Transverse colon (tissue), 4 donors: Measurements from ENCODE around the gene CDK5. TPM values are rescaled to one million over a fixed set of nuclear protein-coding genes. Genes with fewer than 3 reads are reported as not detected.

Source experiments
- DNase-seq: peaks from one replicate; pipeline ENCODE4 v3.0.0-alpha.2; 2019
- H3K27ac ChIP-seq, 4 donors: fragments of 200-600 bp; sonication (generic); 2 replicates each; pipeline ENCODE4 v1.5.1; 2016 to 2018; ENCODE audit warnings: inconsistent platforms in 4 of 4
- H3K27me3 ChIP-seq: fragments of 200-600 bp; sonication (generic); 2 replicates; pipeline ENCODE4 v1.5.1; 2017; ENCODE audit warnings: inconsistent platforms
- H3K36me3 ChIP-seq, 4 donors: fragments of 200-600 bp; sonication (generic); 2 replicates each; pipeline ENCODE4 v1.5.1; 2017 to 2019; ENCODE audit warnings: inconsistent platforms in 4 of 4
- H3K4me1 ChIP-seq, 4 donors: fragments of 200-600 bp; sonication (generic); 2 replicates each; pipeline ENCODE4 v1.5.1; 2017 to 2020; ENCODE audit warnings: inconsistent platforms in 4 of 4
- H3K4me3 ChIP-seq, 4 donors: fragments of 200-600 bp; sonication (generic); 1 replicate in 1 of 4; 2 replicates in 3 of 4; pipeline versions ENCODE4 v1.5.1 to v1.6.1; 2017 to 2019; ENCODE audit warnings: inconsistent platforms in 4 of 4
- H3K9me3 ChIP-seq, 2 donors: fragments of 200-600 bp; sonication (generic); 2 replicates each; pipeline ENCODE4 v1.5.1; 2017 to 2019; ENCODE audit warnings: inconsistent platforms in 2 of 2
- CTCF ChIP-seq, 5 experiments: fragments of 200-600 bp in 3 of 5; fragments of 450-650 bp in 2 of 5; sonication (generic) in 3 of 5; IDR thresholded peaks; 1 replicate in 2 of 5; 2 replicates in 3 of 5; pipeline ENCODE4 v1.5.1; 2016 to 2017; ENCODE audit warnings: antibody characterized with exemption in 5 of 5, inconsistent platforms in 3 of 5, mild to moderate bottlenecking in 2 of 5, moderate library complexity in 1 of 5
- EP300 ChIP-seq: sonication (generic); formaldehyde crosslinking; IDR thresholded peaks from one replicate; pipeline ENCODE4 v1.6.1; 2017; ENCODE audit warnings: antibody characterized with exemption, low read depth
- POLR2A ChIP-seq: fragments of 450-650 bp; IDR thresholded peaks from one replicate; pipeline ENCODE4 v1.6.1; 2016; ENCODE audit warnings: antibody characterized with exemption, mild to moderate bottlenecking, moderate library complexity
- POLR2AphosphoS5 ChIP-seq, 3 donors: sonication (generic); formaldehyde crosslinking; IDR thresholded peaks; one replicate each; pipeline ENCODE4 v1.6.1; 2016; ENCODE audit warnings: antibody characterized with exemption in 3 of 3
- WGBS, 2 donors: methylation state at CpG; one replicate each; pipeline ENCODE4 v1.1.5; 2018; ENCODE audit warnings: low coverage in 1 of 2; 5-methylcytosine and 5-hydroxymethylcytosine counted together
- in situ Hi-C, 4 donors: fragments of 200-750 bp; cut with MboI; loops; one replicate each; pipeline versions ENCODE4 v1.15.0 to v1.15.1; 2017; ENCODE audit warnings: low sequenced_read_pairs in 3 of 4, low pct_ligation_motif_present in 1 of 4, low pct_unique_long_range_greater_than_20kb in 1 of 4
- intact Hi-C: fragments of 100-400 bp; cut with DNase I; formaldehyde crosslinking; loops from one replicate; pipeline ENCODE4 v1.15.1; 2023; ENCODE audit warnings: low total_unique reads
- total RNA-seq, 4 donors: library from RNA; depleted of rRNA; stranded (reverse); fragments of >200 nt; gene quantifications; one replicate each; pipeline ENCODE4 v1.1.0, GENCODE V29; 2016

The CDK5 gene
- total RNA-seq, 4 donors from 2014 or later = 1.1 to 33.8 (median 10.7) TPM

GRCh38 chr7:151085691-151086620 lies 28.3 kb upstream of the CDK5 start, which contains the start of gene AGAP3:
Gene AGAP3 (plus strand): TSS chr7:151086475. CDS start chr7:151086742, 267 bp downstream.
- Histone ChIP-seq H3K4me1 (peaks cover 44 to 65% (median 60%) of the 10 kb centered on the region in 4 donors), H3K36me3 (no peaks in the 10 kb centered on the region), H3K9me3 (no peaks in the 10 kb centered on the region), H3K27me3 (no peaks in the 10 kb centered on the region), H3K4me3 (peak within 1 kb of the TSS; percentile 62 to 75 (median 72)), H3K27ac (peak within 1 kb of the TSS; percentile 86 to 92 (median 92))
- TF ChIP-seq CTCF (IDR thresholded peaks at IDR 0.05) (peak in 1 of 5 experiments; percentile 11), POLR2AphosphoS5 (IDR thresholded peaks at IDR 0.05) (peak; percentile 74 to 88 (median 85)), POLR2A (peak; percentile 61), EP300 (no peak)
- 0% methylated on average over 2 to 27 of the region's 84 CpGs for WGBS, 2 donors
- DNase-seq = peak; percentile 90
- in situ Hi-C loops = no loop called here
- intact Hi-C loops = no loop called here

- H3K4me1 ChIP-seq = peaks cover 44 to 62% (median 59%) of the 10 kb centered on the region in 4 donors
Observed at GRCh38 chr7:151085329-151085690, 27.6 kb upstream of the CDK5 start.

GRCh38 chr7:151083824-151084160 lies 26.1 kb upstream of the CDK5 start:
- TF ChIP-seq POLR2A = no peak
- TF ChIP-seq POLR2AphosphoS5 (IDR thresholded peaks at IDR 0.05) = no peak
- TF ChIP-seq CTCF (IDR thresholded peaks at IDR 0.05) = no peak
- no peak for TF ChIP-seq EP300
- DNase-seq = no peak
- Histone ChIP-seq H3K4me1 (peaks cover 44 to 60% (median 57%) of the 10 kb centered on the region in 4 donors), H3K36me3 (no peaks in the 10 kb centered on the region), H3K9me3 (no peaks in the 10 kb centered on the region), H3K27me3 (no peaks in the 10 kb centered on the region), H3K4me3 (peak overlapping the region in 3 of 4 donors; percentile 79 to 88 (median 87)), H3K27ac (peak overlapping the region; percentile 93 to 98 (median 97))
- intact Hi-C loops = no loop called here
- WGBS, 2 donors = 23 to 80% methylated on average over 1 to 3 of the region's 3 CpGs
- in situ Hi-C loops = no loop called here

More at GRCh38 chr7:151085329-151085690, 27.6 kb upstream of the CDK5 start:
- no peaks in the 10 kb centered on the region for H3K9me3 ChIP-seq
- no peak for DNase-seq
- intact Hi-C loops = no loop called here
- H3K4me3 ChIP-seq = no peak overlapping the region
- no peaks in the 10 kb centered on the region for H3K27me3 ChIP-seq
- in situ Hi-C loops = no loop called here
- H3K36me3 ChIP-seq = no peaks in the 10 kb centered on the region
- 55% methylated on average over 5 of the region's 5 CpGs; no CpG with 5 or more reads in 1 of the 2 donors for WGBS, 2 donors
- peak overlapping the region; percentile 85 to 89 (median 87) for H3K27ac ChIP-seq
- TF ChIP-seq POLR2AphosphoS5 (IDR thresholded peaks at IDR 0.05) (no peak), EP300 (no peak), CTCF (IDR thresholded peaks at IDR 0.05) (no peak), POLR2A (no peak)

GRCh38 chr7:151083071-151083823 lies 25.6 kb upstream of the CDK5 start, which contains the start of gene TMUB1:
Gene TMUB1 (minus strand): TSS chr7:151083493. CDS start chr7:151082563, 930 bp downstream.
- Histone ChIP-seq H3K4me1 (peaks cover 39 to 60% (median 53%) of the 10 kb centered on the region in 4 donors), H3K27me3 (no peaks in the 10 kb centered on the region), H3K9me3 (no peaks in the 10 kb centered on the region), H3K36me3 (no peaks in the 10 kb centered on the region), H3K4me3 (peak within 1 kb of the TSS; percentile 58 to 88 (median 83)), H3K27ac (peak within 1 kb of the TSS; percentile 93 to 98 (median 97))
- intact Hi-C loops = no loop called here
- in situ Hi-C loops = no loop called here
- TF ChIP-seq POLR2A (peak; percentile 35), POLR2AphosphoS5 (IDR thresholded peaks at IDR 0.05) (peak; percentile 42 to 67 (median 55)), EP300 (no peak)
- 0 to 1% methylated on average over 12 to 15 of the region's 69 CpGs for WGBS, 2 donors
- peak; percentile 86 for DNase-seq
